ENCODE measurements around the gene NT5C3B.

DNA sequence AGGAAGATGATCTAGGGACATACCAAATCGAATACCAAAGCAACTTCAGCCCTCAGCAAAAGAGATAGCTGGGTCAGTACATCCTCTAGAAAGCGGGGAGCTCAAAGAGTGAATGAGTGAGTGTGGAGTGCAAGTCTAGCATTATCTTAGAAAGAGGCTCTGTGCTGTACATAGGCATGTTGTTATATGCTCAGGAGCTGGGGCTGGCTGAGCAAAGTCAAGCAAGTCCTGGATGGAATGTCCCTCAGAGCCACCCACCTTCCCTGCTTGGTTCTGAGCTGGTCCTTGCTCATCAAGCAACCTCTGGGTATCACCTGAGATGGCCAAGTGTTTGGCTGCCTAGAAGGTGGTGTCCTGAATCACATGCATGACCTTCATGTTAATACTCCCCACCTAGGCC is 34.1 kb upstream of the NT5C3B start:
- TF ChIP-seq, protein P1, sequence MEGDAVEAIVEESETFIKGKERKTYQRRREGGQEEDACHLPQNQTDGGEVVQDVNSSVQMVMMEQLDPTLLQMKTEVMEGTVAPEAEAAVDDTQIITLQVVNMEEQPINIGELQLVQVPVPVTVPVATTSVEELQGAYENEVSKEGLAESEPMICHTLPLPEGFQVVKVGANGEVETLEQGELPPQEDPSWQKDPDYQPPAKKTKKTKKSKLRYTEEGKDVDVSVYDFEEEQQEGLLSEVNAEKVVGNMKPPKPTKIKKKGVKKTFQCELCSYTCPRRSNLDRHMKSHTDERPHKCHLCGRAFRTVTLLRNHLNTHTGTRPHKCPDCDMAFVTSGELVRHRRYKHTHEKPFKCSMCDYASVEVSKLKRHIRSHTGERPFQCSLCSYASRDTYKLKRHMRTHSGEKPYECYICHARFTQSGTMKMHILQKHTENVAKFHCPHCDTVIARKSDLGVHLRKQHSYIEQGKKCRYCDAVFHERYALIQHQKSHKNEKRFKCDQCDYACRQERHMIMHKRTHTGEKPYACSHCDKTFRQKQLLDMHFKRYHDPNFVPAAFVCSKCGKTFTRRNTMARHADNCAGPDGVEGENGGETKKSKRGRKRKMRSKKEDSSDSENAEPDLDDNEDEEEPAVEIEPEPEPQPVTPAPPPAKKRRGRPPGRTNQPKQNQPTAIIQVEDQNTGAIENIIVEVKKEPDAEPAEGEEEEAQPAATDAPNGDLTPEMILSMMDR (IDR thresholded peaks at IDR 0.05 in 8 of 11, conservative IDR thresholded peaks at IDR 0.05 in 3 of 11), result no peak
- no peak for TF ChIP-seq POLR2AphosphoS5 (IDR thresholded peaks at IDR 0.05)
